CD14-positive monocyte (primary cell): ENCODE data around the gene SATB2. TPM values are rescaled to one million over a fixed set of nuclear protein-coding genes. Genes with fewer than 3 reads are reported as not detected.

Source experiments
- DNase-seq, 3 donors: peaks; one replicate each; pipeline ENCODE4 v3.0.0-alpha.2; 2011 to 2022
- H2AFZ ChIP-seq: 2 replicates; pipeline ENCODE4 v1.6.0; 2012; ENCODE audit warnings: mild to moderate bottlenecking, low read depth, low read length, inconsistent platforms; ENCODE audit not compliant: insufficient read depth, poor library complexity, severe bottlenecking
- H3K27ac ChIP-seq, 2 donors: 1 replicate in 1 of 2; 2 replicates in 1 of 2; pipeline ENCODE4 v1.5.1; 2012 to 2013; ENCODE audit warnings: low read length in 2 of 2, control low read depth in 1 of 2, inconsistent platforms in 1 of 2, low read depth in 1 of 2, mild to moderate bottlenecking in 1 of 2
- H3K27me3 ChIP-seq, 2 donors: one replicate each; pipeline versions ENCODE4 v1.6.0 to v1.6.1; 2011 to 2013; ENCODE audit warnings: low read length in 2 of 2; ENCODE audit not compliant: control insufficient read depth in 2 of 2, insufficient read depth in 2 of 2
- H3K36me3 ChIP-seq, 2 donors: replicated peaks in 1 of 2; 1 replicate in 1 of 2; 2 replicates in 1 of 2; pipeline versions ENCODE4 v1.5.1 to v1.6.1; 2012 to 2013; ENCODE audit warnings: low read length in 2 of 2, control low read depth in 1 of 2, inconsistent platforms in 1 of 2, mild to moderate bottlenecking in 1 of 2; ENCODE audit not compliant: insufficient read depth in 2 of 2, control insufficient read depth in 1 of 2
- H3K4me1 ChIP-seq, 2 donors: 1 replicate in 1 of 2; 2 replicates in 1 of 2; pipeline versions ENCODE4 v1.5.1 to v1.6.1; 2012 to 2013; ENCODE audit warnings: low read length in 2 of 2, control low read depth in 1 of 2, inconsistent platforms in 1 of 2, mild to moderate bottlenecking in 1 of 2, moderate library complexity in 1 of 2; ENCODE audit not compliant: insufficient read depth in 2 of 2, control insufficient read depth in 1 of 2
- H3K4me2 ChIP-seq: replicated peaks from 2 replicates; pipeline ENCODE3; 2012; ENCODE audit warnings: low read length, moderate library complexity, mild to moderate bottlenecking; ENCODE audit not compliant: poor library complexity, severe bottlenecking; ENCODE audit errors: extremely low read depth
- H3K4me3 ChIP-seq, 3 experiments: fragments of 200-600 bp in 1 of 3; sonication (generic) in 1 of 3; replicated peaks in 1 of 3; 1 replicate in 2 of 3; 2 replicates in 1 of 3; pipeline ENCODE4 v1.5.1; 2011 to 2013; ENCODE audit warnings: low read length in 3 of 3, mild to moderate bottlenecking in 3 of 3, control low read depth in 2 of 3, low read depth in 2 of 3, inconsistent platforms in 1 of 3, moderate library complexity in 1 of 3
- H3K79me2 ChIP-seq: 2 replicates; pipeline ENCODE4 v1.6.0; 2012; ENCODE audit warnings: mild to moderate bottlenecking, control low read depth, inconsistent platforms, low read length, moderate library complexity; ENCODE audit not compliant: insufficient read depth
- H3K9ac ChIP-seq: 2 replicates; pipeline ENCODE4 v1.6.0; 2017; ENCODE audit warnings: low read length, mild to moderate bottlenecking; ENCODE audit not compliant: insufficient read depth, poor library complexity, severe bottlenecking
- H3K9me3 ChIP-seq, 2 donors: replicated peaks in 1 of 2; 1 replicate in 1 of 2; 2 replicates in 1 of 2; pipeline versions ENCODE4 v1.5.1 to v1.6.1; 2012 to 2013; ENCODE audit warnings: low read length in 2 of 2, control low read depth in 1 of 2; ENCODE audit not compliant: control insufficient read depth in 1 of 2, insufficient read depth in 1 of 2
- H4K20me1 ChIP-seq: 2 replicates; pipeline ENCODE4 v1.6.0; 2012; ENCODE audit warnings: mild to moderate bottlenecking, low read length, control low read depth, moderate library complexity; ENCODE audit not compliant: insufficient read depth
- H3K27ac Mint-ChIP-seq, 7 donors: one replicate each; pipeline ENCODE4 v1.8.0; 2020; ENCODE audit warnings: mild to moderate bottlenecking in 7 of 7, mixed read lengths in 7 of 7, moderate library complexity in 6 of 7, inconsistent platforms in 2 of 7
- H3K27me3 Mint-ChIP-seq, 3 donors: one replicate each; pipeline ENCODE4 v1.8.0; 2021 to 2022; ENCODE audit warnings: low read depth in 3 of 3, mild to moderate bottlenecking in 3 of 3, mixed read lengths in 3 of 3, moderate library complexity in 3 of 3, inconsistent platforms in 1 of 3
- H3K36me3 Mint-ChIP-seq, 2 donors: one replicate each; pipeline ENCODE4 v1.8.0; 2020; ENCODE audit warnings: mixed read lengths in 2 of 2, inconsistent platforms in 1 of 2, mild to moderate bottlenecking in 1 of 2
- H3K4me1 Mint-ChIP-seq: one replicate; pipeline ENCODE4 v1.8.0; 2020; ENCODE audit warnings: mild to moderate bottlenecking, mixed read lengths
- H3K4me3 Mint-ChIP-seq, 2 donors: one replicate each; pipeline ENCODE4 v1.8.0; 2020; ENCODE audit warnings: mild to moderate bottlenecking in 2 of 2, mixed read lengths in 2 of 2, moderate library complexity in 1 of 2
- H3K9me3 Mint-ChIP-seq, 7 donors: one replicate each; pipeline ENCODE4 v1.8.0; 2020 to 2022; ENCODE audit warnings: mixed read lengths in 7 of 7, mild to moderate bottlenecking in 6 of 7, moderate library complexity in 6 of 7, inconsistent platforms in 2 of 7
- WGBS: methylation state at CpG from one replicate; pipeline ENCODE4 v1.1.5; 2013; ENCODE audit warnings: missing lambda C conversion rate; ENCODE audit not compliant: insufficient coverage; 5-methylcytosine and 5-hydroxymethylcytosine counted together
- intact Hi-C, 2 donors: fragments of 100-400 bp; cut with micrococcal nuclease; formaldehyde crosslinking; loops; one replicate each; pipeline versions ENCODE4 v1.15.0 to v1.15.1; 2023
- polyA plus RNA-seq, 3 donors: library from polyadenylated mRNA; depleted of rRNA in 1 of 3; unstranded in 2 of 3; stranded (reverse) in 1 of 3; fragments of 300-500 nt in 2 of 3; fragments of >200 nt in 1 of 3; fragmentation: Illumina TruSeq in 2 of 3; gene quantifications; 1 replicate in 2 of 3; 2 replicates in 1 of 3; pipeline ENCODE4 v1.2.3, GENCODE V29; 2012 to 2021
- TF ChIP-seq, protein P1 (sequence below): fragments of 200-600 bp; IDR thresholded peaks from one replicate; pipeline ENCODE4 v1.8.0; 2022; ENCODE audit warnings: antibody characterized with exemption, mild to moderate bottlenecking

The SATB2 gene
- polyA plus RNA-seq, 3 donors: 0.13 to 0.69 (median 0.14) TPM

GRCh38 chr2:199431746-199432213 lies 26.0 kb downstream of the SATB2 start:
- Histone ChIP-seq H3K4me3 (no peak overlapping the region), H2AFZ (no peak overlapping the region), H3K9me3 (no peaks in the 10 kb centered on the region), H3K79me2 (no peaks in the 10 kb centered on the region), H3K9ac (no peak overlapping the region), H3K4me2 (no peak overlapping the region), H3K4me1 (no peaks in the 10 kb centered on the region), H4K20me1 (no peaks in the 10 kb centered on the region), H3K27me3 (peaks cover 0 to 4% of the 10 kb centered on the region in 2 donors), H3K36me3 (no peaks in the 10 kb centered on the region), H3K27ac (no peak overlapping the region)
- Mint-ChIP-seq H3K9me3 (peaks cover 0 to 3% (median 0%) of the 10 kb centered on the region in 7 donors), H3K4me3 (no peak overlapping the region), H3K4me1 (no peaks in the 10 kb centered on the region), H3K27me3 (peaks cover 4 to 9% (median 9%) of the 10 kb centered on the region in 3 donors), H3K27ac (no peak overlapping the region), H3K36me3 (peaks cover 0 to 2% of the 10 kb centered on the region in 2 donors)
- no peak for DNase-seq
- WGBS: 69% methylated on average over 3 of the region's 11 CpGs
- TF ChIP-seq, protein P1, sequence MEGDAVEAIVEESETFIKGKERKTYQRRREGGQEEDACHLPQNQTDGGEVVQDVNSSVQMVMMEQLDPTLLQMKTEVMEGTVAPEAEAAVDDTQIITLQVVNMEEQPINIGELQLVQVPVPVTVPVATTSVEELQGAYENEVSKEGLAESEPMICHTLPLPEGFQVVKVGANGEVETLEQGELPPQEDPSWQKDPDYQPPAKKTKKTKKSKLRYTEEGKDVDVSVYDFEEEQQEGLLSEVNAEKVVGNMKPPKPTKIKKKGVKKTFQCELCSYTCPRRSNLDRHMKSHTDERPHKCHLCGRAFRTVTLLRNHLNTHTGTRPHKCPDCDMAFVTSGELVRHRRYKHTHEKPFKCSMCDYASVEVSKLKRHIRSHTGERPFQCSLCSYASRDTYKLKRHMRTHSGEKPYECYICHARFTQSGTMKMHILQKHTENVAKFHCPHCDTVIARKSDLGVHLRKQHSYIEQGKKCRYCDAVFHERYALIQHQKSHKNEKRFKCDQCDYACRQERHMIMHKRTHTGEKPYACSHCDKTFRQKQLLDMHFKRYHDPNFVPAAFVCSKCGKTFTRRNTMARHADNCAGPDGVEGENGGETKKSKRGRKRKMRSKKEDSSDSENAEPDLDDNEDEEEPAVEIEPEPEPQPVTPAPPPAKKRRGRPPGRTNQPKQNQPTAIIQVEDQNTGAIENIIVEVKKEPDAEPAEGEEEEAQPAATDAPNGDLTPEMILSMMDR: no peak
- intact Hi-C loops: no loop called here

DNA sequence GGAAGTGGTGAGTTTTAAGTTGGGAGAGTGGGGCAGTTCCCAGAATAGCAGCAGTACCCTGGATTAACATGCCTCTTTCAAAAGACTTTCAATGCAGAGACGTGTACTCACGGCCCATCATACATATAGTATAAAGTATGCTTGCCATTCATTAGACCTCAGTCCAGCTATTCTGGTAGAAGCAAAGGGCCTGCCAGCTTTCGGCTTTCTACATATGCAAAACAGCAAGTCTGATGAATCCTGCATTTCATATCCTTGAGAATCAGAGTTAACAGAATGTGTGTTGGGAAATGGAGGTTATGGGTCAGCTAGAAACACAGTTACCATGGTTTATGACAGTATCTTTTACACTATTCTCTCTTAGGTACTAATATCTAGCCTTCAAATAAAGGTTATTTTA lies 27.5 kb downstream of the SATB2 start:
- H3K9me3 Mint-ChIP-seq: peaks cover 0 to 3% (median 0%) of the 10 kb centered on the region in 7 donors
- peaks cover 0 to 2% of the 10 kb centered on the region in 2 donors for H3K36me3 Mint-ChIP-seq
- H3K27ac ChIP-seq: no peak overlapping the region
- H3K9me3 ChIP-seq: no peaks in the 10 kb centered on the region
- no peak overlapping the region for H3K27ac Mint-ChIP-seq
- H3K27me3 Mint-ChIP-seq: peaks cover 1 to 7% (median 6%) of the 10 kb centered on the region in 3 donors
- no peak overlapping the region for H2AFZ ChIP-seq
- DNase-seq: no peak
- intact Hi-C loops: no loop called here
- no peak overlapping the region for H3K4me3 ChIP-seq
- no peak overlapping the region for H3K4me2 ChIP-seq
- H3K9ac ChIP-seq: no peak overlapping the region
- WGBS: no CpG with 5 or more reads among the region's 3 CpGs
- H3K27me3 ChIP-seq: peaks cover 0 to 2% of the 10 kb centered on the region in 2 donors
- TF ChIP-seq, protein P1: no peak
- H3K4me1 Mint-ChIP-seq: no peaks in the 10 kb centered on the region
- H4K20me1 ChIP-seq: no peaks in the 10 kb centered on the region
- no peaks in the 10 kb centered on the region for H3K36me3 ChIP-seq
- no peaks in the 10 kb centered on the region for H3K79me2 ChIP-seq
- H3K4me1 ChIP-seq: no peaks in the 10 kb centered on the region
- no peak overlapping the region for H3K4me3 Mint-ChIP-seq
